ENCODE measurements around the gene MBNL2.

Gene MBNL2

GRCh38 chr13:97423300-97424045 lies 201.3 kb downstream of the MBNL2 start:
- DNase-seq (ENCODE audit: low read depth), result no peak

DNA sequence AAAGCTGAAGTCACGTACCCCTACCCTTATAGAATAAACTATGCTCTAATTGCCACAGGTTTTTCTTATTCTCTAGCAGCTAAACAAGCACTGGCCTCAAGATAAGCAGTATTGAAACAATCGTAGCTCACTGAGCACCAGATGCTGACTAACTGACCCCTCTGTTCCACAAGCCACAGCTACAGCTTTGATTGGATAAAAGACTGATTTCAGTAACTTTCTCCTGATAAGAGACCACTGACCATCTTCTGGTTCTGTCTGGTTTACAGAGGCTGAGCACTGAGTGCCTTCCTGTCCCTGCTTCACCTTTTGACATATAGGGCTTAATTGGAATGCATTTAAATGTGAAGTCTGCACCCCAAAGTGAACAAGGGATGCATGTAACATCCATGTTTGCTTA lies 203.5 kb downstream of the MBNL2 start:
- DNase-seq (ENCODE audit: low read depth), result no peak

DNA sequence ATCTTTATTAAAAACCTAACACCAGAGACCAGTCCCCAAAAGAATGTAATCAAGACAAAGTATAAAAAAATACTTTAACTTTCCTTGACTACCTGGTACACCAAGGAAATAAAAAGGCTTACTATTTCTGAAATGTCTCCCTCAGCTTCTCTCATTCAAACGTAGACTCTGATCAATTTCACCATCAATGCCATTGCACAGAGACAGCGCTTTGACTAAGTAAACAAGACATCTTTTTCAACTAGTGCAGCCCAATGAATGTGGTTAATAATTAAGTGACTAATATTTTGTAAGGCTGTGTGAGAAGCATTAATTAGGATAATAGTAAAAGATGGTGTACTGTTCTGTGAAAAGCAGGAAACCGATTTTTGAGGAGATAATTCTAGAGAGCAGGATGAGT lies 204.6 kb downstream of the MBNL2 start:
- DNase-seq (ENCODE audit: low read depth), result no peak

DNA sequence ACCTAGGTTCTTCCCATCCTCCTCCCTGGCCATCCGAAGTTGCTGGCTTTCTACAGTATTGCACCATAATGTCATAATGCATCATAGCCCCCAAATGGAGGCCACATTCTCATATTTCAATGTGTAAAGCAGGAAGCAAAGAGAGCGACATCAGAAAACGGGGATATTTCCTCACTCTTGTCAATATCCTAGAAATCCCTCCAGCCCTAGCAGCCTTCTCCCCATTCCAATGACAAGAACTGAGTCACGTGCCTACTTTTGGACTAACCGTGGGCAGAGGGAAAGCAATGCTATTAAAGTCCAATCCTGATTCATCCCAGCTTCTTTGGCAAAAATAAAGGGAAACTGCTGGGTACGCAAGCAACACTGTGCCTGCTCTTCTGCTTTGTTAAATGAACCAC lies 207.5 kb downstream of the MBNL2 start:
- DNase-seq (ENCODE audit: low read depth), result no peak

DNA sequence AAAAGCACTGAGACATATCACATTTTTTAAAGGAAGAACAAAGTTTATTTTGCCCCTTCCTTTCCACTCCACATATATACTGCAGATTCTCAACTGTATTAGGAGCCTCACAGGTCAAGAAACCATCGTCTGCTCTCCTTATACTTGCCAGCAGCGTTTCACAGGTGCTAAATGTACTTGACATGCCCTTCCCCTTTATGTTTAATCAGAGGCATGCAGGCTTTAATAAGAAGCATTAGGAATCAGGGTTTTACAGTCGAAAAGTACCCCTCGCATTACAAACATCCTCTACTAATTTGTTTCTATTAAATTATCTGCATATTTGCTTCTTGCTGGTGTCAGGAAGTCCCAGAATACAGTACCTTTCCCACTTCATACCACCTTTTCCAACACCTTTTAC lies 208.2 kb downstream of the MBNL2 start:
- DNase-seq (ENCODE audit: low read depth), result no peak

GRCh38 chr13:97431171-97431764 lies 209.1 kb downstream of the MBNL2 start:
- DNase-seq (ENCODE audit: low read depth), result no peak

DNA sequence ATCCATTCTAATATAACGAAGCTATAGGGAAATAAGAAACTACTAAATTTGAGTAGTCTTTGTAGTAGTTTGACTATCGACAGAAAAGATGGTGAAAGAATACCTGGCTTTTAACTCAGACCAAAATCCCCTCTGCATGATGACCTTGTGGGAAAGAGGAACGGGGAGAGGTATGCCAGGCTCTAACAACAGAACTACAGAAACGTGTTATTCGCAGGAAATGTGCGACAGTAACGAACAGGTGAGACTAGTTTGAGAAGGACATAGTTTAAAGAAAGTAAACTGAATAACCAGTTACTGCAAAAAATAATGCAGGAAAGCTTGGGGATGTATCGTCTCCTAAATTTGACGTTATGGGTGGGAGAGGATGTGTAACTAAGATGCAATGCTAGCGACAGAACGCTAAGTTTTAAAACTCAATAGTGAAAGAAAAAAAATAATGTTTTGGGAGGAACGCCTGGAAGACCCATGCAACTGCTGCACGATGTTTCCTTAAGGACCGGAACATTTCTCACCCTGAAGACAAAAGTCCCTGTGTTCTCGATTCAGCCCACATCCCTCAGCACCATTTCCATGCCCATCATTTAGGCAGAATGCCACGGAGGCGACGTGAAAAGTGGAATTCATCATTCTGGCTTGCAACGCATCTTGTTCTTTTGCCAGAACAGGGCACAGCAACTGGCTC lies 210.2 kb downstream of the MBNL2 start:
- DNase-seq (ENCODE audit: low read depth), result no peak

GRCh38 chr13:97432917-97433726 lies 211.0 kb downstream of the MBNL2 start:
- peak; percentile 98 for DNase-seq (ENCODE audit: low read depth)

GRCh38 chr13:97433727-97434396 lies 211.7 kb downstream of the MBNL2 start, which contains the start of gene RAP2A:
Gene RAP2A, plus strand, starts transcription at chr13:97434169. Its CDS starts 302 bp downstream, at chr13:97434471.
- peak; percentile 76 for DNase-seq (ENCODE audit: low read depth)

DNA sequence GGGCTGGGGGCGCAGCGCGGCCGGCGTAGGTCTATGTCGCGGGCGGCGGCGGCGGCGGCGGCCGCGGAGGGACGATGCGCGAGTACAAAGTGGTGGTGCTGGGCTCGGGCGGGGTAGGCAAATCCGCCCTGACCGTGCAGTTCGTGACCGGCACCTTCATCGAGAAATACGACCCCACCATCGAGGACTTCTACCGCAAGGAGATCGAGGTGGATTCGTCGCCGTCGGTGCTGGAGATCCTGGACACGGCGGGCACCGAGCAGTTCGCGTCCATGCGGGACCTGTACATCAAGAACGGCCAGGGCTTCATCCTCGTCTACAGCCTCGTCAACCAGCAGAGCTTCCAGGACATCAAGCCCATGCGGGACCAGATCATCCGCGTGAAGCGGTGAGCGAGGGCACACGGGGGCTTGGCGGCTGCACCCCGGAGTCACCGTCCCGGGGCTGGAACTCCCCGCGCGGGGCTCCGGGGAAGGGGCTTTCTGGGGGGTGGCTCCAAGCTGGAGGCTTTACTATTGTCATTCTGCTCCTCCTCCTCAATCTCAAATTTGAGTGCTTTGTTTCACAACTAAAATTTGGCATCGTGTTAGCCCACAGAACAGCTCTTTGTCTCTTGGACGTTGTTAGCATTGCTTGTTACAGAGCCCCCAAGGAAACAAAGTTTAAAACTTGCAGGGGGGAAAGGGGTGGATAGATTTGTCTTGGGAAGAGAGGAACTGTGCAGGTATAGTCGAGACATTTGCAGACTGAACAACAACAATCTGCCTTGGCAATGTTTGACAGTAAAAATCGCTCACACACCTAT lies 212.5 kb downstream of the MBNL2 start:
- peak; percentile 13 for DNase-seq (ENCODE audit: low read depth)

DNA sequence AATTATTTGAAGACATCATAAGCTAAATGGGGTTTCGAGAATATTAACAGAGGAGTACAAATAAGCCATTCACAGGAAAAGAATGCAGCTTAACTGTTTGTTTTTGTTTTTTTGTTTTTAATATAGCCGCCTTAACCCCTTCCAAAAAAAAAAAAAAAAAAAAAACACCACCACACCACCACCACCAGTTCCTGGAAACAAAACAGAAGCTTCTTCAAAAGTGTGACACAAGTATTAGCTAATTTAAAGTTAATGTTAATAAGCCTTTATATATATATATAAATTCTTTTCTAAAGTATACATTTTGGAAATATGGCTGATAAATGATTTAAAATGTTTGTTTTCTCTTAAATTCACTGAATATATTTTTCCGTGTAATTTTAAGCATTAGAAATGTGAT lies 213.2 kb downstream of the MBNL2 start:
- DNase-seq (ENCODE audit: low read depth), result no peak

GRCh38 chr13:97435794-97436193 lies 213.7 kb downstream of the MBNL2 start:
- DNase-seq (ENCODE audit: low read depth), result no peak

DNA sequence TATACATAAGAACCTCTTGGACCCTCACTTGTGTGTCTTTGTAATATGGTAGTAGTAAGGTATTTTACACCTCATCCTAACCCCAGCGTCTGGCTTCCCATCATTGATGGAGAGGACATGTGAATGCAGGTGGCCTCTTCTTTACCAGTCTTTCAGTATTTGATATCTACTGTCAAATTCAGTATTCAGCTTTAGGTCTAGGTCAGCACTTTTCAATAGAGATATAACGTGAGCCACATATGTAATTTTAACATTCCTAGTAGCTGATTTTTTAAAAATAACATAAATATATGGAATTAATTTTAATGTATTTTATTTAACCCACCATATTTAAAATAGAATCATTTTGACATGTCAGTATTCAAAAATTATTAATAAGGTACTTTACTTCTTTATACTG lies 214.7 kb downstream of the MBNL2 start:
- DNase-seq (ENCODE audit: low read depth), result no peak

- DNase-seq (ENCODE audit: low read depth), result no peak
Observed at GRCh38 chr13:97437729-97438128, 215.6 kb downstream of the MBNL2 start.

GRCh38 chr13:97438856-97439595 lies 216.9 kb downstream of the MBNL2 start:
- DNase-seq (ENCODE audit: low read depth), result no peak

DNA sequence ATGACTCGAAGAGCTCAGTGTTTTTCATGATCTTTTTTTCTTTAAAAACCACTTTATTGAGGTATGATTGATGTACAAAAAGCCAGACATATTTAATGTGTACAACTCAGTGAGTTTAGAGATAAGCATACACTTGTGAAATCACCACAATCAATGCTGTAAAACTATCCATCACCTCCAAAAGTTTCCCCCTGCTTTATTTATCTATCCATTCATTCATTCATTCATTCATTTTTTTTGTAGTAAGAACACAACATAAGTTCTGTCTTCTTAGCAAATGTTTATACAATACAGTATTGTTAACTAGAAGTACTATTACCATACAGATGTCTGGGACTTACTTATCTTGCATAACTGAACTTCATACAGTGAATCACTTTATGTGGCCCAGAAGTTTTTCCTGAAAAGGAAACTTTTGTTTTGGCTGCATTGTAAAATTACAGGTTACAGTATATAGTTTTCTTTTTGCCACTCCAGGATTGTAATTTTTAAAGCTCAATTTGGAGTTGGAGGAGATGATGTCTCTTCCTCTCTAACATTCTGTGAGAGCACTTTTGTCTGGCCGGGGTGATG lies 218.6 kb downstream of the MBNL2 start:
- DNase-seq (ENCODE audit: low read depth), result no peak

GRCh38 chr13:97441368-97441767 lies 219.2 kb downstream of the MBNL2 start:
- no peak for DNase-seq (ENCODE audit: low read depth)
